ENCODE results near the gene TAF10.

DNA sequence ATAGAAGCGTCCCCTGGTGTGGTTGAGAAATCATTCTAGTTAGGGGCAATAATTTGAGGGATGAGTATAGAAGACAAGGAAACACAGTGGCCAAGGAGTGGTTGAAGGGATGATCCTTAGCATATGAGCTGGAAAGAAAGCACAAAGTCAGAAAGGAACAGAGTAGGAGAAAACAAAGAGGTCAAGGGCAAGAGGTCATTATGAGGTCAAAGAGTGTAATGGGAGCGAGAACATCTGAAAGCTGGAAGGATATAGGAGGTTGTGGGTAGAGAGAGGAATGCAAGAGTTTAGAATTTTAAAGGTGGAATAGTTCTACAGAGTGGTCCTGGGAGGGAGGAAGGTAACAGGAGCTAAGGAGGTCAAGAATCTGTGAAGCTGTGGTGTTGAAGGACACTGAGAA lies 41.6 kb upstream of the TAF10 start:
- TF ChIP-seq CTCF (IDR thresholded peaks at IDR 0.05; ENCODE audit: insufficient read depth, low read depth, low read length) (no peak), EZH2 (IDR thresholded peaks at IDR 0.05; ENCODE audit: insufficient read depth, low read length) (no peak)
